ENCODE results near the gene JUN. TPM values are rescaled to one million over a fixed set of nuclear protein-coding genes. Genes with fewer than 3 reads are reported as not detected.
A peak's percentile ranks its signal among the peaks of the same experiment; 100 is the strongest.

JUN gene
- total RNA-seq, 1 experiment from 2014 or later: 89.3 TPM

GRCh38 chr1:58755468-58755872, 28.4 kb downstream of the JUN start:
- Mint-ChIP-seq H3K4me1 (ENCODE audit: low read depth, unreplicated experiment) (peaks cover 40% of the 10 kb centered on the region), H3K36me3 (ENCODE audit: insufficient read depth, unreplicated experiment) (no peaks in the 10 kb centered on the region), H3K9me3 (ENCODE audit: low read depth, unreplicated experiment) (no peaks in the 10 kb centered on the region), H3K27ac (ENCODE audit: unreplicated experiment) (peak overlapping the region; percentile 46), H3K27me3 (ENCODE audit: unreplicated experiment) (no peaks in the 10 kb centered on the region), H3K4me3 (ENCODE audit: low read depth, unreplicated experiment) (no peak overlapping the region)
- CTCF ChIA-PET: interaction anchor here (0.8 to 1.2 kb wide), 3 partner anchors 8 to 18 kb away, joined by 3 read pairs; no protein-coding TSS in a partner anchor
- BruUV-seq (replicated peaks): no TSS peak
- TF ChIP-seq CTCF (IDR thresholded peaks at IDR 0.05; ENCODE audit: unreplicated experiment): no peak
- intact Hi-C loops (cut with micrococcal nuclease; ENCODE audit: unreplicated experiment): no loop called here
- peak; percentile 66 for DNase-seq

- DNase-seq: no peak
- CTCF ChIA-PET: interaction anchor here (0.8 to 1.2 kb wide), 3 partner anchors 8 to 19 kb away, joined by 3 read pairs; no protein-coding TSS in a partner anchor
- TF ChIP-seq CTCF (IDR thresholded peaks at IDR 0.05; ENCODE audit: unreplicated experiment): no peak
- peaks cover 40% of the 10 kb centered on the region for H3K4me1 Mint-ChIP-seq (ENCODE audit: low read depth, unreplicated experiment)
- H3K9me3 Mint-ChIP-seq (ENCODE audit: low read depth, unreplicated experiment): no peaks in the 10 kb centered on the region
- H3K4me3 Mint-ChIP-seq (ENCODE audit: low read depth, unreplicated experiment): no peak overlapping the region
- intact Hi-C loops (cut with micrococcal nuclease; ENCODE audit: unreplicated experiment): no loop called here
- no TSS peak for BruUV-seq (replicated peaks)
- no peaks in the 10 kb centered on the region for H3K27me3 Mint-ChIP-seq (ENCODE audit: unreplicated experiment)
- peak overlapping the region; percentile 46 for H3K27ac Mint-ChIP-seq (ENCODE audit: unreplicated experiment)
- no peaks in the 10 kb centered on the region for H3K36me3 Mint-ChIP-seq (ENCODE audit: insufficient read depth, unreplicated experiment)
Observed at GRCh38 chr1:58754683-58755467, 29.0 kb downstream of the JUN start.

- BruUV-seq (replicated peaks): no TSS peak
- intact Hi-C loops (cut with micrococcal nuclease; ENCODE audit: unreplicated experiment): no loop called here
- H3K27ac Mint-ChIP-seq (ENCODE audit: unreplicated experiment): no peak overlapping the region
- H3K9me3 Mint-ChIP-seq (ENCODE audit: low read depth, unreplicated experiment): no peaks in the 10 kb centered on the region
- no peak for TF ChIP-seq CTCF (IDR thresholded peaks at IDR 0.05; ENCODE audit: unreplicated experiment)
- peaks cover 45% of the 10 kb centered on the region for H3K4me1 Mint-ChIP-seq (ENCODE audit: low read depth, unreplicated experiment)
- H3K4me3 Mint-ChIP-seq (ENCODE audit: low read depth, unreplicated experiment): no peak overlapping the region
- H3K27me3 Mint-ChIP-seq (ENCODE audit: unreplicated experiment): no peaks in the 10 kb centered on the region
- H3K36me3 Mint-ChIP-seq (ENCODE audit: insufficient read depth, unreplicated experiment): no peaks in the 10 kb centered on the region
- no peak for DNase-seq
- CTCF ChIA-PET: interaction anchor here (2.0 kb wide), 1 partner anchor 9 kb away, joined by 8 read pairs; no protein-coding TSS in a partner anchor
Observed at GRCh38 chr1:58754073-58754613, 29.7 kb downstream of the JUN start.

- peaks cover 46% of the 10 kb centered on the region for H3K4me1 Mint-ChIP-seq (ENCODE audit: low read depth, unreplicated experiment)
- no TSS peak for BruUV-seq (replicated peaks)
- H3K27me3 Mint-ChIP-seq (ENCODE audit: unreplicated experiment): no peaks in the 10 kb centered on the region
- peak overlapping the region; percentile 45 for H3K27ac Mint-ChIP-seq (ENCODE audit: unreplicated experiment)
- H3K36me3 Mint-ChIP-seq (ENCODE audit: insufficient read depth, unreplicated experiment): no peaks in the 10 kb centered on the region
- intact Hi-C loops (cut with micrococcal nuclease; ENCODE audit: unreplicated experiment): no loop called here
- no peak for DNase-seq
- CTCF ChIA-PET: interaction anchor here (2.0 kb wide), 1 partner anchor 10 kb away, joined by 8 read pairs; no protein-coding TSS in a partner anchor
- H3K9me3 Mint-ChIP-seq (ENCODE audit: low read depth, unreplicated experiment): no peaks in the 10 kb centered on the region
- TF ChIP-seq CTCF (IDR thresholded peaks at IDR 0.05; ENCODE audit: unreplicated experiment): no peak
- H3K4me3 Mint-ChIP-seq (ENCODE audit: low read depth, unreplicated experiment): no peak overlapping the region
Observed at GRCh38 chr1:58753431-58753866, 30.4 kb downstream of the JUN start.
